Naive B cell (primary cell): Measurements from ENCODE around the gene DPYD. TPM values are rescaled to one million over a fixed set of nuclear protein-coding genes. Genes with fewer than 3 reads are reported as not detected.

Experiments used
- ATAC-seq, 2 donors: fragments of 150-1000 bp; cut with Tn5 transposase; 2 replicates each; pipeline ENCODE4 v1.10.0; 2021; ENCODE audit warnings: low read depth in 2 of 2, mild to moderate bottlenecking in 2 of 2, moderate library complexity in 2 of 2
- DNase-seq: peaks from one replicate; pipeline ENCODE4 v3.0.0; 2022
- H3K27ac Mint-ChIP-seq, 6 donors: one replicate each; pipeline ENCODE4 v1.8.0; 2020 to 2022; ENCODE audit warnings: mild to moderate bottlenecking in 6 of 6, mixed read lengths in 6 of 6, moderate library complexity in 5 of 6, inconsistent platforms in 2 of 6
- H3K27me3 Mint-ChIP-seq, 3 donors: one replicate each; pipeline ENCODE4 v1.8.0; 2021 to 2022; ENCODE audit warnings: mixed read lengths in 3 of 3, mild to moderate bottlenecking in 1 of 3
- H3K36me3 Mint-ChIP-seq, 2 donors: one replicate each; pipeline ENCODE4 v1.8.0; 2020 to 2022; ENCODE audit warnings: mixed read lengths in 2 of 2, inconsistent platforms in 1 of 2, mild to moderate bottlenecking in 1 of 2
- H3K4me1 Mint-ChIP-seq, 3 donors: one replicate each; pipeline ENCODE4 v1.8.0; 2020 to 2022; ENCODE audit warnings: mixed read lengths in 3 of 3, inconsistent platforms in 1 of 3, mild to moderate bottlenecking in 1 of 3, moderate library complexity in 1 of 3
- H3K4me3 Mint-ChIP-seq, 8 donors: one replicate each; pipeline ENCODE4 v1.8.0; 2020 to 2022; ENCODE audit warnings: mild to moderate bottlenecking in 8 of 8, mixed read lengths in 8 of 8, moderate library complexity in 8 of 8, inconsistent platforms in 2 of 8
- H3K9me3 Mint-ChIP-seq, 7 donors: one replicate each; pipeline ENCODE4 v1.8.0; 2020 to 2022; ENCODE audit warnings: mixed read lengths in 7 of 7, mild to moderate bottlenecking in 5 of 7, inconsistent platforms in 2 of 7, moderate library complexity in 1 of 7
- polyA plus RNA-seq, 6 donors: library from polyadenylated mRNA; unstranded; fragments of 300-500 nt; fragmentation: Illumina TruSeq; gene quantifications; one replicate each; pipeline ENCODE4 v1.2.3, GENCODE V29; 2021; ENCODE audit warnings: low read depth in 6 of 6

The DPYD gene
- polyA plus RNA-seq, 6 donors from 2014 or later: 13.9 to 24.6 (median 19.1) TPM

DNA sequence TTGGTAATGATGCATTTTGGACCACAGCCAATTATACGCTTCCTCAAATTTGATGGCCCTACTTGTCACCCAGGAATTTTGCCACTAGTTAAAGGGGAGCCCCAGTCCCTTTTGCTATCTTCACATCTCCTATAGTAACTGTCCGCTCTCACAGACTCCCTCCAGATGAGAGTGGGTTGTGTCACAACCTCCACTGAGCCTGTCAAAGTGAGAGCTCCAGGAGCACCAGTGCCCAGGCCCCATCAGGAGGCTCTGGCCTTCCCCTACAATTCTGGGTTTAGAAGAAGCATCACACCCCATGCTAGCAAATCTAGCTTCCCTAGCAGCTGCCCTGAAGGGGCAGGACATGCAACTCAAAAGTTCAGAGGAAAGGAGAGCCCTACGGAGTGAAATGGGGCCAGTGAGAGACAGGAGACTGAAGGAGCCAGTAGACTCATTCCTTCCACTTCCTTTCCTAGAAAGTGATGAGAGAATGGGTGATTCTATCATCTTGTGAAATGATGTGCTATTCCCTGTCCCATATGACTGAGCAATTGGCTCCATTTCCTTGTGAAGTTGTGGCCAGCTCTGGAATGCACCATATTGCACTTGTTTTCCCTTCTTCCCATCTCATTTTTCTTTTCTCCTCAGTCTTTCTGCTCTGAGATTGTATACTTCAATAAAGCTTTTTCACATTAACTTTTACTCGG, 541.3 kb downstream of the DPYD start:
- DNase-seq: no peak
- peaks cover 0 to 13% of the 10 kb centered on the region in 2 donors for H3K36me3 Mint-ChIP-seq
- H3K4me3 Mint-ChIP-seq: no peak overlapping the region
- ATAC-seq: no peak
- no peaks in the 10 kb centered on the region for H3K4me1 Mint-ChIP-seq
- H3K27me3 Mint-ChIP-seq: no peaks in the 10 kb centered on the region
- H3K27ac Mint-ChIP-seq: no peak overlapping the region
- no peaks in the 10 kb centered on the region for H3K9me3 Mint-ChIP-seq

GRCh38 chr1:97378596-97378995, 542.2 kb downstream of the DPYD start:
- H3K27ac Mint-ChIP-seq: no peak overlapping the region

GRCh38 chr1:97377432-97378034, 543.3 kb downstream of the DPYD start:
- Mint-ChIP-seq H3K27ac (peak overlapping the region in 1 of 6 donors; percentile 64), H3K4me3 (no peak overlapping the region)

More at GRCh38 chr1:97378596-97378995, 542.2 kb downstream of the DPYD start:
- ATAC-seq (no peak), DNase-seq (no peak)
- H3K36me3 Mint-ChIP-seq: peaks cover 0 to 16% of the 10 kb centered on the region in 2 donors
- H3K27me3 Mint-ChIP-seq: no peaks in the 10 kb centered on the region
- H3K4me3 Mint-ChIP-seq: no peak overlapping the region
- H3K9me3 Mint-ChIP-seq: no peaks in the 10 kb centered on the region
- no peaks in the 10 kb centered on the region for H3K4me1 Mint-ChIP-seq

DNA sequence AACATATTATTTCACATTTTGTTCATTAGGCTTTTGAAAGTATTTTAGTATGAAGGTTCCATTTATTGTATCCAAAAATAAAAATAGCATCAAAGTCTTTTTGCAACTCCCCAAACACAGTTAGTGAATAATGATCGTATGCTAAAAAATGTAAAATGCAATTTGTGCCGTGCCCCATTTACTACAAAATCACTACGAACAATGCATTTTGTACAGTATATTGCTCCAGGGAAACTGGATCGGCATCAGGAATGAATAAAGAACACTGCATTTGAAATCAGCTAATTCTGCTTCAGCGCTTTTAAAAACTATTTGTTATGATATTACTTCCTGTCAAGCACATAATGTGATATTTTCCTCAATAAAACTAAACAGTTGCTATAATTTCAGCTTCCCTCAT, 547.8 kb downstream of the DPYD start:
- ATAC-seq: no peak
- H3K4me3 Mint-ChIP-seq: no peak overlapping the region
- H3K27me3 Mint-ChIP-seq: no peaks in the 10 kb centered on the region
- no peak overlapping the region for H3K27ac Mint-ChIP-seq
- peaks cover 0 to 3% (median 0%) of the 10 kb centered on the region in 7 donors for H3K9me3 Mint-ChIP-seq
- DNase-seq: no peak
- no peaks in the 10 kb centered on the region for H3K4me1 Mint-ChIP-seq
- peaks cover 0 to 28% of the 10 kb centered on the region in 2 donors for H3K36me3 Mint-ChIP-seq

More at GRCh38 chr1:97377432-97378034, 543.3 kb downstream of the DPYD start:
- ATAC-seq (no peak), DNase-seq (no peak)
- Mint-ChIP-seq H3K27me3 (no peaks in the 10 kb centered on the region), H3K4me1 (no peaks in the 10 kb centered on the region), H3K9me3 (no peaks in the 10 kb centered on the region), H3K36me3 (peaks cover 0 to 23% of the 10 kb centered on the region in 2 donors)

DNA sequence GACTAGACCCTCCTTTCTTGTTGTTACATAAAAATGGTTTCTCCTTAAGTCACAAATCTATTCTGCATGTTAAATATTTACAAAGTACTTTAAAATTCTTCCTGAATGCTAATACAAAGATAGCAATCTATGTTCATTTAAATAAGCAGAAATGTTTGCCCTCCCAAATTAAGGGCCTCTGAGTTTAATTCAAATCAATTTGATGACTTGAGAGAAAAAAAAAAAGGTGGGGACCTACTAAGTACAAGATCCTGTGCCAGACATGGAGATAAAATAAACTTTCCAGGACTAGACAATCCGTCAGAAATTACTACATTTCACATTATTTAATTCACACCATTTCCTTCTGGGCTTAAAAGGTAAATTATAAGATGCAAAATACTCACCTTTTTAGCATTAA, 548.3 kb downstream of the DPYD start:
- no peak overlapping the region for H3K27ac Mint-ChIP-seq
- H3K36me3 Mint-ChIP-seq: peaks cover 0 to 27% of the 10 kb centered on the region in 2 donors
- no peak for ATAC-seq

GRCh38 chr1:97368296-97368695, 552.5 kb downstream of the DPYD start:
- no peak overlapping the region for H3K4me3 Mint-ChIP-seq
- H3K36me3 Mint-ChIP-seq: peaks cover 10 to 21% of the 10 kb centered on the region in 2 donors
- H3K27ac Mint-ChIP-seq: no peak overlapping the region
- no peaks in the 10 kb centered on the region for H3K4me1 Mint-ChIP-seq
- DNase-seq (no peak), ATAC-seq (no peak)
- H3K27me3 Mint-ChIP-seq: no peaks in the 10 kb centered on the region
- peaks cover 0 to 6% (median 0%) of the 10 kb centered on the region in 7 donors for H3K9me3 Mint-ChIP-seq

More for the DNA sequence above, 548.3 kb downstream of the DPYD start:
- H3K4me1 Mint-ChIP-seq: no peaks in the 10 kb centered on the region
- DNase-seq: no peak
- H3K27me3 Mint-ChIP-seq: no peaks in the 10 kb centered on the region
- peak overlapping the region in 1 of 8 donors; percentile 24 for H3K4me3 Mint-ChIP-seq
- H3K9me3 Mint-ChIP-seq: peaks cover 0 to 3% (median 0%) of the 10 kb centered on the region in 7 donors

DNA sequence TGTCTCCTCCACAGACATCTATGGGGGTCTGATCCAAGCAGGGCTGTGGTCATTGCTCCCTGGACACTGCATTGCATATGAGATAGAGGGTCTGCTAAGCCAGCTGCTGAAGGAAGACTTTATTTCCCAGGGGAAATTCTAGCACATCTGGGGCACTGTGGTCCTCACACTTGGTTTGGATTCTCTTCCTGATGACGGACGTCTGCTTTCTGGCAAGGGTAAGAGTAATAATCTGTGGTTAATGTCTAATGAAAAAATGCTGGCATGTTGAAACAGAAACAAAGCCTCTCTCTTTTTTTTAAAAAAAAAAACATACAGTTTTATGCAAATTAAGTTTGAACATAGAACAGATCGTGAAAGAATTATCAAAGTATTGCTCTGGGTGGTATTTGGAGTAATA, 553.9 kb downstream of the DPYD start:
- H3K9me3 Mint-ChIP-seq: peaks cover 0 to 6% (median 0%) of the 10 kb centered on the region in 7 donors
- peak overlapping the region in 1 of 6 donors; percentile 20 for H3K27ac Mint-ChIP-seq
- ATAC-seq: no peak
- no peak for DNase-seq
- H3K4me1 Mint-ChIP-seq: no peaks in the 10 kb centered on the region
- no peak overlapping the region for H3K4me3 Mint-ChIP-seq
- no peaks in the 10 kb centered on the region for H3K27me3 Mint-ChIP-seq
- H3K36me3 Mint-ChIP-seq: peaks cover 10 to 11% of the 10 kb centered on the region in 2 donors

DNA sequence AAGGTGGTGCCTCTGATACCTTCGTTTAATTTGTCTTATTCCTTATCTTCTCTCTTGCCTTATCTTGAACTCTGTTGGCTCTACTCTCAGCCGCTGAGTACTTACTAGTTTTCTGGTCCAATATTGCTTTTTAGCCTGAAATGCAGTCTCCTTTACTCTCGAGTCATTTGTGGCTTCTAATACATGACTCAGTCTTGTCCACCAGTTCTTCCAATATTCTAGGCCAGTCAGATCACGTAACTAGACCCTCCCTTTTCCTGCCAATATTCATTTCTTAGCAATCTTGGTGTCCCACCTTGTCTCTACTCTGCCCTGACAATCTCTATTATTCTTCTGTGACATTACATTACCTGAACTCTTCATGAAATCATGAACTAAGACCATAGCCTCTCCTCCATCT, 555.8 kb downstream of the DPYD start:
- Mint-ChIP-seq H3K4me3 (no peak overlapping the region), H3K4me1 (no peaks in the 10 kb centered on the region), H3K27me3 (no peaks in the 10 kb centered on the region), H3K27ac (no peak overlapping the region), H3K36me3 (peaks cover 1 to 19% of the 10 kb centered on the region in 2 donors), H3K9me3 (peaks cover 0 to 8% (median 0%) of the 10 kb centered on the region in 7 donors)
- ATAC-seq: no peak
- DNase-seq: no peak

DNA sequence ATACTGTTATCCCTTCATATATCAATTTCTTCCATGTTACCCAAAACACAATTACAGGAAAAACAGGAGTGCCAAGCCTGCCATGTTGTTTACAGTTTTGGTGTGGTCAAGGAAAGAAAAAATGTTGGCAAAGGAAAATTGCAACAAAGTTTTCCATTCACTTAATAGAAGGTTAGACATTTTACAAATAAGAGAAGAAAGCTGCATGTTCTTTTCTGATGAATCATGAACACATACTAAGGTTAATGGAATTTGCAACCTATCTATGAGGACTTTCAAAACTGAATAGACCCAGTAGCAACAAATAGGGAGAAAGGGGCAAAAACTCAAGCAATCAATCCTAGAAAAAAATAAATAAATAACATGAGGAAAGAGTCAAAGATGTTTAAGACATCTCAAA, 556.7 kb downstream of the DPYD start:
- Mint-ChIP-seq H3K4me1 (no peaks in the 10 kb centered on the region), H3K4me3 (no peak overlapping the region), H3K36me3 (peaks cover 3 to 22% of the 10 kb centered on the region in 2 donors), H3K27ac (no peak overlapping the region), H3K27me3 (no peaks in the 10 kb centered on the region), H3K9me3 (peaks cover 0 to 8% (median 0%) of the 10 kb centered on the region in 7 donors)
- DNase-seq (no peak), ATAC-seq (no peak)

- H3K4me3 Mint-ChIP-seq: no peak overlapping the region
- ATAC-seq (no peak), DNase-seq (no peak)
- H3K9me3 Mint-ChIP-seq: peaks cover 0 to 3% (median 0%) of the 10 kb centered on the region in 7 donors
- no peaks in the 10 kb centered on the region for H3K27me3 Mint-ChIP-seq
- H3K27ac Mint-ChIP-seq: no peak overlapping the region
- H3K36me3 Mint-ChIP-seq: peaks cover 20 to 24% of the 10 kb centered on the region in 2 donors
- no peaks in the 10 kb centered on the region for H3K4me1 Mint-ChIP-seq
Observed at GRCh38 chr1:97356309-97356708, 564.5 kb downstream of the DPYD start.

DNA sequence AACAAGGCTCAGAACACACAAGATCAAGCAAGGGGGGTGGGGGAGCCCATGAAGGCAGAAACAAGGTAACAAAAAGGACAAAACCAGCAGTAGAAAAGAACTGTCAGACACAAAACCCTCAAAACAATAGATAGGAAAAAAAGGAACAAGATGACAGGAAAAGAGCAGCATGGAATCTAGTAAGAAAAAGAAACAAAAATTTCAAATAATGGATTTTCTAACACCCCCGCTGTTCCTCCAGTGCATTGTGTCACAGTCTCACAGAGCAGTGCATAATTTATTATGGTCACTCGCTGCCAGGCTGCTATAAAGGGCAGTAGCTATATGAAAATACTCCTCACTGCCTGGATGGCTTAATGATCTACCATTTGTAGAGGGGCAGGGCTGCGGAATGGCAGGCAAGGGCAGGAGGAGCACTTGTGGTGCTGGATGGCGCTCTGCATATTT, 567.9 kb downstream of the DPYD start:
- no peak for DNase-seq
- H3K4me3 Mint-ChIP-seq: no peak overlapping the region
- peak overlapping the region in 2 of 6 donors; percentile 13 to 43 for H3K27ac Mint-ChIP-seq
- peaks cover 0 to 2% (median 0%) of the 10 kb centered on the region in 7 donors for H3K9me3 Mint-ChIP-seq
- H3K36me3 Mint-ChIP-seq: peaks cover 0 to 29% of the 10 kb centered on the region in 2 donors
- no peak for ATAC-seq
- no peaks in the 10 kb centered on the region for H3K4me1 Mint-ChIP-seq
- no peaks in the 10 kb centered on the region for H3K27me3 Mint-ChIP-seq

GRCh38 chr1:97351846-97352245, 569.0 kb downstream of the DPYD start:
- Mint-ChIP-seq H3K36me3 (peaks cover 0 to 25% of the 10 kb centered on the region in 2 donors), H3K4me3 (no peak overlapping the region), H3K27ac (no peak overlapping the region), H3K27me3 (no peaks in the 10 kb centered on the region), H3K4me1 (no peaks in the 10 kb centered on the region), H3K9me3 (peaks cover 0 to 2% (median 0%) of the 10 kb centered on the region in 7 donors)
- DNase-seq: no peak
- ATAC-seq: no peak

DNA sequence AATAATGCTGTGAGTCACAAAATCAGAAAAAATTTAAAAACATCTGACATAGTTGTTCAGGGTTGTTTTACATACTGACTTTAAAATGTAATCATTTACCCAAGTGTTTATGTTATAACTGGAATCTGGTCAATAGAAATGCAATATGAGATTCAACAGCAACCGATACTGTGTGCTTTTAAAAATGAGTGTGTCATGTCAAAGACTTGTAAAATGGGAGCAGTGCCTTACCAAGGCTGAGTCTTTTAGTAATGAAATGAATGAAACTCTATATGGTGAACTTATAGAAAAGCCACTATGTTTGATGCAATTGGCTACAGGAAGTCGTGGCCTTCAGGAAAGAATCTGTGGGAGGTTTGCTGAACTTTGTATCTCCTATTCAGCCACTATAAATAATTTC, 570.2 kb downstream of the DPYD start:
- no peak for DNase-seq
- no peak overlapping the region for H3K4me3 Mint-ChIP-seq
- no peak overlapping the region for H3K27ac Mint-ChIP-seq
- H3K4me1 Mint-ChIP-seq: no peaks in the 10 kb centered on the region
- H3K36me3 Mint-ChIP-seq: peaks cover 0 to 25% of the 10 kb centered on the region in 2 donors
- H3K9me3 Mint-ChIP-seq: peaks cover 0 to 2% (median 0%) of the 10 kb centered on the region in 7 donors
- no peaks in the 10 kb centered on the region for H3K27me3 Mint-ChIP-seq
- no peak for ATAC-seq

DNA sequence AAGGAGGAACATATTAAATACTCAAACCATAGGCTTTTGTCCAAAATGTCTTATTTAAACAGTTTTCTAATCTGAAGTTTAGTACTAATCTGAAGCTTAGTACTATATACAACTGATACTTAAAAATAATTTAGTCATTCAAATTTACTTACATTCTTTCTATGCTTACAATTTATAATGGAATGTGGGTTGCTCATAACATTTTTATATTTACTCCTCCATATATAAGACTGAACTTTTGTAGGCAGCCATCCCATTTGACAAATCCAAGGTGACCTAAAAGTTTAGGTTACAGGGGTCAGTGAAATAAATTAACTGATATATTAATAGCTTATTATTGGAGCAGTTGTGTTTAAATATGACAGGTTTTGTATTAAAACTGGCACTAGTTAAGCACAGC, 570.6 kb downstream of the DPYD start:
- no peak for ATAC-seq
- Mint-ChIP-seq H3K4me1 (no peaks in the 10 kb centered on the region), H3K27ac (no peak overlapping the region)

More for the DNA sequence above, 570.6 kb downstream of the DPYD start:
- H3K4me3 Mint-ChIP-seq: no peak overlapping the region
- no peaks in the 10 kb centered on the region for H3K9me3 Mint-ChIP-seq
- peaks cover 0 to 25% of the 10 kb centered on the region in 2 donors for H3K36me3 Mint-ChIP-seq
- no peak for DNase-seq
- no peaks in the 10 kb centered on the region for H3K27me3 Mint-ChIP-seq
